Measurements from ENCODE around the gene SLC9A9. TPM values are rescaled to one million over a fixed set of nuclear protein-coding genes. Genes with fewer than 3 reads are reported as not detected.

The SLC9A9 gene
- total RNA-seq, 1 experiment from 2014 or later: not detected

- DNase-seq (ENCODE audit: low spot score): no peak
These were observed 4.7 kb downstream of the SLC9A9 start for GRCh38 chr3:143843587-143843986.

- DNase-seq (ENCODE audit: low spot score): no peak
These were observed 7.6 kb downstream of the SLC9A9 start for GRCh38 chr3:143840636-143841035.

- DNase-seq (ENCODE audit: low spot score): no peak
These were observed 8.3 kb downstream of the SLC9A9 start for GRCh38 chr3:143839980-143840379.

- no peak for DNase-seq (ENCODE audit: low spot score)
These were observed 11.2 kb downstream of the SLC9A9 start for GRCh38 chr3:143837076-143837475.

- no peak for DNase-seq (ENCODE audit: low spot score)
These were observed 13.0 kb downstream of the SLC9A9 start for GRCh38 chr3:143835312-143835711.

- DNase-seq (ENCODE audit: low spot score): no peak
These were observed 15.8 kb downstream of the SLC9A9 start for GRCh38 chr3:143832433-143832832.

- no peak for DNase-seq (ENCODE audit: low spot score)
These were observed 16.3 kb downstream of the SLC9A9 start for GRCh38 chr3:143831994-143832393.

GRCh38 chr3:143831208-143831607 lies 17.1 kb downstream of the SLC9A9 start:
- DNase-seq (ENCODE audit: low spot score): no peak

GRCh38 chr3:143830786-143831185 lies 17.5 kb downstream of the SLC9A9 start:
- DNase-seq (ENCODE audit: low spot score): no peak

GRCh38 chr3:143830063-143830462 lies 18.2 kb downstream of the SLC9A9 start:
- DNase-seq (ENCODE audit: low spot score): no peak

GRCh38 chr3:143827425-143827824 lies 20.8 kb downstream of the SLC9A9 start:
- DNase-seq (ENCODE audit: low spot score): no peak

- DNase-seq (ENCODE audit: low spot score): no peak
These were observed 22.0 kb downstream of the SLC9A9 start for GRCh38 chr3:143826296-143826695.

GRCh38 chr3:143825513-143825912 lies 22.8 kb downstream of the SLC9A9 start:
- no peak for DNase-seq (ENCODE audit: low spot score)

- no peak for DNase-seq (ENCODE audit: low spot score)
These were observed 23.4 kb downstream of the SLC9A9 start for GRCh38 chr3:143824735-143825385.

GRCh38 chr3:143822798-143823197 lies 25.5 kb downstream of the SLC9A9 start:
- no peak for DNase-seq (ENCODE audit: low spot score)

GRCh38 chr3:143822374-143822773 lies 25.9 kb downstream of the SLC9A9 start:
- DNase-seq (ENCODE audit: low spot score): no peak

- DNase-seq (ENCODE audit: low spot score): no peak
These were observed 26.4 kb downstream of the SLC9A9 start for GRCh38 chr3:143821862-143822261.

- no peak for DNase-seq (ENCODE audit: low spot score)
These were observed 27.6 kb downstream of the SLC9A9 start for GRCh38 chr3:143820466-143821221.

- DNase-seq (ENCODE audit: low spot score): no peak
These were observed 28.4 kb downstream of the SLC9A9 start for GRCh38 chr3:143819890-143820289.

- DNase-seq (ENCODE audit: low spot score): no peak
These were observed 33.8 kb downstream of the SLC9A9 start for GRCh38 chr3:143814443-143814889.

GRCh38 chr3:143812481-143812880 lies 35.8 kb downstream of the SLC9A9 start:
- no peak for DNase-seq (ENCODE audit: low spot score)

GRCh38 chr3:143811602-143812001 lies 36.7 kb downstream of the SLC9A9 start:
- no peak for DNase-seq (ENCODE audit: low spot score)

- DNase-seq (ENCODE audit: low spot score): no peak
These were observed 37.4 kb downstream of the SLC9A9 start for GRCh38 chr3:143810953-143811265.
